ENCODE measurements around the gene BSG.
A peak's percentile ranks its signal among the peaks of the same experiment; 100 is the strongest.
"Not testable (repeated sequence)": the region's sequence is repeated elsewhere in the genome, so short reads cannot be mapped to it uniquely, and the experiment has no call there.

The BSG gene

DNA sequence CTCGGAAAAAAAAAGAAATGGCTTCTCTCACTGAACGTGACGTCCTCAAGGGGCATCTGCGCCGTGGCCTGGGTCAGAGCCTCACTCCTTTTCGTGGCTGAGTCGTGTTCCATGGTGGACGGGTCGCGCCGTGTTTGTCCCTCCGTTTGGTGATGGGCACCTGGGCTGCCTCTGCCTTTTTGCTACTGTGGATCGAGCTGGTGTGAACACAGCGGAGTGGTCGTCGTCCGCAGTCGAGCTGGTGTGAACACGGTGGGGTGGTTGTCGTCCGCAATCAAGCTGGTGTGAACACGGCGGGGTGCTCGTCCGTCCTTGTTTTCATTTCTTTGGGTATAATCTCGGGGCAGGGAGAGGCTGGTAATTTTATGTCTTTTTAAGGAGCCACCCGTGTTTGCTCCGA, 28.9 kb downstream of the BSG start:
- intact Hi-C loops (cut with DNase I), result no loop called here
- DNase-seq, result no peak

DNA sequence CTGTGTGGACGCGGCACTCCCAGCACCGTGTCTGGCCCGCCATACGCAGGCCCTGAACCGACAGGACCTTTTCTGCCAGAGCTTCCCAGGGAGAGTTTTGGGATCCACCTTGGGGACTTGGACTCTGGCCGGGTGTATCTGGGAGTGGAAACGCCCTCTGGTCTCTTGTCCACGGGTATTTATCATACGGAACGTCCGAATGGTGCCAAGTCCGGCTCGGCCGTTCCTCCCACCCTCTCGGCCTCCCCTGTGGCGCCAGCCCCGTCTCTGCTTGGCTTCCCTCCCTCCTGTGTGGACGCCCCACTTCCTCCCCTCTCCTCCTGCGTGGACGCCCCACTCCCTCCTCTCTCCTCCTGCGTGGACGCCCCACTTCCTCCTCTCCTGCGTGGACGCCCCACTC, 29.4 kb downstream of the BSG start:
- DNase-seq, result no peak
- intact Hi-C loops (cut with DNase I), result no loop called here

DNA sequence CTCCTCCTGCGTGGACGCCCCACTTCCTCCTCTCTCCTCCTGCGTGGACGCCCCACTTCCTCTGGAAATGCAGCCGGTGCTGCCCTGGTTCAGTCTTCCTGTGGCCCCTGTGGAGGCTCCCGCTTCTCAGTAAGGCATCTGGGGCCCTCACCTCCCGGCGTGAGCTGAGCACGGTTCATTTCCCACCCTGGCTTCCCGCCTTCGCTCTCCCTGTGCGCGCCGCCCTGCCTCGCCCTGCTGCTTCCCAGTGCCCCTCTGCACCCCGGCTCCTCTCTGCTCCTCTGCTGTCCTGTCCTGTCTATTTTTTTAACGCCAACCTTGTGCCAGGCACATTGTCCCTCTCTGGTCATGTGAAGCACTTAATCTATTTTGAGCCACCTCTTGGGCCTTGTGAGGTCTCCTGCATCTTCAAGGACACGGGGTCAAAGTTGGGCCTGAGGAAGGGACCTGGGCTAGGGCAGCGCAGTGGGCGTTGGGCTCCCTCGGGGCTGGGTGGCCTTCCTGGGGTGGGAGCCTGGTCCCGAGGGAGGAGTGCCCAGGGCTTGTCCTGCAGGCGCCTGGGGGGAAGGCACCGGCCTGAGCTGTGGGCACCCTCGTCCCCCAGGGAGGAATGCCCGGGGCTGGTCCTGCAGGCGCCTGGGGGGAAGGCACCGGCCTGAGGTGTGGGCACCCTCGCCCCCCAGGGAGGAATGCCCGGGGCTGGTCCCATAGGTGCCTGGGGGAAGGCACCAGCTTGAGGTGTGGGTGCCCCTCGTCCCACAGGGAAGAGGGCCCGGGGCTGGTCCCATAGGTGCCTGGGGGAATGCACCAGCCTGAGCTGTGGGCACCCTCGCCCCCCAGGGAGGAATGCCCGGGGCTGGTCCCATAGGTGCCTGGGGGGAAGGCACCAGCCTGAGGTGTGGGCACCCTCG, 30.2 kb downstream of the BSG start:
- no peak for DNase-seq
- intact Hi-C loops (cut with DNase I), result no loop called here

DNA sequence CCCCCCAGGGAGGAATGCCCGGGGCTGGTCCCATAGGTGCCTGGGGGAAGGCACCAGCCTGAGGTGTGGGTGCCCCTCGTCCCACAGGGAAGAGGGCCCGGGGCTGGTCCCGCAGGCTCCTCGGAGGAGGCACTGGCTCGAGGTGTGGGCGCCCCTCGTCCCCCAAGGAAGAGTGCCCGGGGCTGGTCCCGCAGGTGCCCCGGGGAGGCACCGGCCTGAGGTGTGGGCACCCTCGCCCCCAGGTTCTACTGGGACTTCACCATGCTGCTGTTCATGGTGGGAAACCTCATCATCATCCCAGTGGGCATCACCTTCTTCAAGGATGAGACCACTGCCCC, 30.9 kb downstream of the BSG start:
- intact Hi-C loops (cut with DNase I); DNase-seq: not testable (repeated sequence)

DNA sequence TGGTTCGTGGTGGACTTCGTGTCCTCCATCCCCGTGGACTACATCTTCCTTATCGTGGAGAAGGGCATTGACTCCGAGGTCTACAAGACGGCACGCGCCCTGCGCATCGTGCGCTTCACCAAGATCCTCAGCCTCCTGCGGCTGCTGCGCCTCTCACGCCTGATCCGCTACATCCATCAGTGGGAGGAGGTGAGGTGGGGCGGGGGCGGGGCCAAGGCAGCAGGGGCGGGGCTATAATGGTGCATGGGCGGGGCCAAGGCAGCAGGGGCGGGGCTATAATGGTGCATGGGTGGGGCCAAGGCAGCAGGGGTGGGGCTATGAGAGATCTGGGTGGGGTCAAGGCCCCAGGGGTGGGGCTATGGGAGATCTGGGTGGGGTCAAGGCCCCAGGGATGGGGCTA, 31.4 kb downstream of the BSG start:
- intact Hi-C loops (cut with DNase I); DNase-seq: not testable (repeated sequence)

DNA sequence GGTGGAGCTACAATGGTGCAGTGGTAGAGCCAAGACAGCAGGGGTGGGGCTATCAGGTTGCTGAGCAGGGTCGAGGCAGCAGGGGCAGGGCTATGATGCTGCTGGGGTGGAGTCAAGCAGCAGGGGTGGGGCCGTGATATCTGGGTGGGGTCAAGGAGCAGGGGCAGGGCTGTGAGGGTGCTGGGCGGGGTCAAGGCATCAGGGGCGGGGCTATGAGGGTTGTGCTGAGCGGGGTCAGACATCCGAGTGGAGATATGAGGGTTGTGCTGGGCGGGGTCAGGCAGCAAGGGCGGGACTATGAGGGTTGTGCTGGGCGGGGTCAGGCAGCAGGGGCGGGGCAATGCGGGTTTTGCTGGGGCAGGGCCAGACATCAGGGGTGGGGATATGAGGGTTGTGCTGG, 32.0 kb downstream of the BSG start:
- intact Hi-C loops (cut with DNase I), result no loop called here
- DNase-seq, result no peak

DNA sequence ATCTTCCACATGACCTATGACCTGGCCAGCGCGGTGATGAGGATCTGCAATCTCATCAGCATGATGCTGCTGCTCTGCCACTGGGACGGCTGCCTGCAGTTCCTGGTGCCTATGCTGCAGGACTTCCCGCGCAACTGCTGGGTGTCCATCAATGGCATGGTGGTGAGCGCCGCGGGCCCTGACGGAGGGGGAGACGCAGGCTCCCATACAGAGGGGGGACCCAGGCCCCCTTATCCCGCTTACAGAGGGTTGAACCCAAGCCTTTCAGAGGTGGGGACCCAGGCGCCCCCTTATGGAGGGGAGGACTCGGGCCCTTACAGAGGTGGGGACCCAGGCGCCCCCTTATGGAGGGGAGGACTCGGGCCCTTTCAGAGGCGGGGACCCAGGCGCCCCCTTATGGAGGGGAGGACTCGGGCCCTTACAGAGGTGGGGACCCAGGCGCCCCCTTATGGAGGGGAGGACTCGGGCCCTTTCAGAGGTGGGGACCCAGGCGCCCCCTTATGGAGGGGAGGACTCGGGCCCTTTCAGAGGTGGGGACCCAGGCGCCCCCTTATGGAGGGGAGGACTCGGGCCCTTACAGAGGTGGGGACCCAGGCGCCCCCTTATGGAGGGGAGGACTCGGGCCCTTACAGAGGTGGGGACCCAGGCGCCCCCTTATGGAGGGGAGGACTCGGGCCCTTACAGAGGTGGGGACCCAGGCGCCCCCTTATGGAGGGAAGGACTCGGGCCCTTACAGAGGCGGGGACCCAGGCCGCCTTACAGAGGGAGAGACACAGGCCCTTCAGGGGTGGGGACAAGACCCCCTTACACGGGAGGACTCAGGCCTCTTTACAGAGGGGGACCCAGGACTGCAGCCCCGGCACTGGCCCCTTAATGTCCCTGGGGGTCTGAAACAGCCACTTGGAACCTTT, 32.9 kb downstream of the BSG start:
- intact Hi-C loops (cut with DNase I); DNase-seq: not testable (repeated sequence)

DNA sequence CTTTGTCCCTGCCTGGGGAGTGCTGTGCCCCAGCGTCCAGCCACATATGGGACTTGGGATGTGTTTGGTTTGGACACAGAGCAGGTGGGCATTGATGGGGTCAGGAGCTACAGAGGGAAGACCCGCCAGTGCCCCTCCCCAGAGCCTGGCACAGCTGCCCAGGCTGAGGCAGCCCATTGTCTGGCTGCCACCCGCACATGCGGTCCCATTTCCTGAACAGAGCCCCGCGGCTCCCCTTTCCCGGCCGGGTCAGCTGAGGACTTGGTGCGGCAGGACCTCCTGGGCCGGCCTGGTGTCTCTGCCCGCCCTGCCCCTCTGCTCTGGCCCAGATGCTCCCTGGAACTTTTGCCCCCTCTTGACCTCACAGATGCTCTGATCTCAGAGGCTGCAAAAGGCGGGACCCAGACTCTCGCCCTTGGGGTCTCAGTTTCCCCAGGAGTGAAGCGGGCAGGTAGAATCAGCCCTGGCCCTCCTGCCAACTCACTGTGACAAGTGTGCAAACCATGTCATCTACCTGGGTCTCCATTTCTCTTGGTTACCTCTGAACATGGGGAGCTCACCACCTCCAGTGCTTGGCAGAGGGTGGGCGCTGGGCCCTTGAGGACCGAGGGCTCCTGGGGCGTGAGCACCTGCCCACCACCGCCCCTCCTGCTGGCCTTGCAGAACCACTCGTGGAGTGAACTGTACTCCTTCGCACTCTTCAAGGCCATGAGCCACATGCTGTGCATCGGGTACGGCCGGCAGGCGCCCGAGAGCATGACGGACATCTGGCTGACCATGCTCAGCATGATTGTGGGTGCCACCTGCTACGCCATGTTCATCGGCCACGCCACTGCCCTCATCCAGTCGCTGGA, 35.1 kb downstream of the BSG start:
- peak in 3 of 10 donors; percentile 43 to 93 (median 48) for DNase-seq
- intact Hi-C loops (cut with DNase I), result no loop called here

DNA sequence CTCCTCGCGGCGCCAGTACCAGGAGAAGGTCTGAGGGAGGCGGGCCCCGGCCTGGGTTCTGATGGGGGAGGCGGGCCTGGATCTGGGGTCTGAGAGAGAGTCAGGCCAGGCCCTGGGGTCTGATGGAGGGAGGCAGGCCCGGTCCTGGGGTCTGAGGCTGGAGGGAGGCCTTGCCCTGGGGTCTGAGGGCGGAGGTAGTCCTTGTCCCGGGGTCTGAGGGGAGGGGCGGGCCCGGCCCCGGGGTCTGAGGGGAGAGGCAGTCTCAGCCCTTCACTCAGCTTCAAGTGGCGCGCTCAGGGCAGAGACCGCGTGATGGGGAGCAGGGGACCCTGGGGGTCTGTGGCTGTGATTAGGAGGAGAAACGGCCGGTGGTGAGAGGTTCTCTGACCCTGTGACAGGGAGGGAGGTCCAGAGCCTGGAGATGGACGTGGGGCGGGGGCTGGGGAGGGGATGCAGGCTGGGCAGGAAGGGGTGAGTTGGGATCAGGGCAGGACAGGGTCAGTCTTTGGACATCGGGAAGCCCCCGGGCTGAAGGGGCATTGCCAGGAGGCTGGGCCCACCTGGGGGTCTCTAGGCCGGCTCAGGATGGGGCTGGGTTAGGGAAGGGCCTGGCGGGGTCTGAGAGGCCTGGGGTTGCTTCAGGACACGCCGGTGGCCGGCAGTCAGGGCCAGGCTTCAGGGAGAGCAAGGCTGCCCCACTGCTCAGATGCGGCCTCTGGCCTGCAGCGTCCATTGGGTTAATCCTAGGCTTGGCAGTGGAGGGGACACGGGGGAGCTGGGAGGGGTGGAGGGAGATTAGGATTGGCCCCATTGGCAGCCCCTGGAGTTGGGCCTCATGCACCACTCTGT, 36.0 kb downstream of the BSG start:
- no peak for DNase-seq
- intact Hi-C loops (cut with DNase I), result no loop called here

DNA sequence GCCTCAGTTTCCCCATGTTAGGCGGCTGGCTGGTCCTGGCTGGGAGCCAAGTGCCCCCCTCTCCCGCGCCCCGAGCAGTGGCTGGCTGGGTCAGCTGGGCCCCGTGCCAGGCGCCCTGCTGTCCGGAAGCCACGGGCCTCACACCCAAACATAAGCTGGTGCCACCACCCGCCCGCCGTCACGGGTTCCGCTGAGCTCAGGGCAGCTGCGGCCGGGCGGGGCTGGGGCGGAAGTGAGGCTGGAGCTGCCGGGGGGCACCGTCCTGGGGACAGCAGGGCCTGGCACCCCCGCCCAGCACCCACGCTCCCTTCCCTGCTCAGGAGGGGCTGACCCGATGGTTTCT, 36.6 kb downstream of the BSG start:
- DNase-seq, result peak; percentile 72 to 98 (median 82)
- intact Hi-C loops (cut with DNase I), result no loop called here

DNA sequence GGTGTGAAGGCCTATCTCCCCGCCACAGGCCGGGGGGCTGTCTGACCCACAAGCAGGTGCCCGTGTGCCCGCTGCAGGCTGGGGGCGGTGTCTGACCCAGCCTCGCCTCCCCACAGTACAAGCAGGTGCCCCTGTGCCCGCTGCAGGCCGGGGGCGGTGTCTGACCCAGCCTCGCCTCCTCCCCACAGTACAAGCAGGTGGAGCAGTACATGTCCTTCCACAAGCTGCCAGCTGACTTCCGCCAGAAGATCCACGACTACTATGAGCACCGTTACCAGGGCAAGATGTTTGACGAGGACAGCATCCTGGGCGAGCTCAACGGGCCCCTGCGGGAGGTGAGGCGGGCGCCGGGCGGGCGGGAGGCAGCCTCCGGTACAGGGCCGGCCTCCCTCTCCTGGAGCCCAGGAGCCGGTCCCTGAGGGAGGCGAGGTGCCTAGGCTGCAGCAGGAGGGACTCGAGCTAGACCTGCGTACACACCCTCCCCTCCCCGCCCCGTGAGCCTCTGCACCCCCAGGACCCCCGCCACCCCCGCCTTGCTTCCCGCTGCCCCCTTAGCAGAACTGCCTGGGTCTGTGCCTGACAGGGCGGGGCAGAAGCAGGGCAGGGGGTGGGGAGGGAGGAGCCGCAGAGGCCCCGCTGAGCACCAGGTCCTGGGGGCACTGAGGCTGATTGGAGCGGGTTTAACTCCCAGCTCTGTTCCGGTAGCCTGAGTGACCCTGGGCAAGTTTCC, 37.8 kb downstream of the BSG start:
- no peak for DNase-seq
- intact Hi-C loops (cut with DNase I), result no loop called here

DNA sequence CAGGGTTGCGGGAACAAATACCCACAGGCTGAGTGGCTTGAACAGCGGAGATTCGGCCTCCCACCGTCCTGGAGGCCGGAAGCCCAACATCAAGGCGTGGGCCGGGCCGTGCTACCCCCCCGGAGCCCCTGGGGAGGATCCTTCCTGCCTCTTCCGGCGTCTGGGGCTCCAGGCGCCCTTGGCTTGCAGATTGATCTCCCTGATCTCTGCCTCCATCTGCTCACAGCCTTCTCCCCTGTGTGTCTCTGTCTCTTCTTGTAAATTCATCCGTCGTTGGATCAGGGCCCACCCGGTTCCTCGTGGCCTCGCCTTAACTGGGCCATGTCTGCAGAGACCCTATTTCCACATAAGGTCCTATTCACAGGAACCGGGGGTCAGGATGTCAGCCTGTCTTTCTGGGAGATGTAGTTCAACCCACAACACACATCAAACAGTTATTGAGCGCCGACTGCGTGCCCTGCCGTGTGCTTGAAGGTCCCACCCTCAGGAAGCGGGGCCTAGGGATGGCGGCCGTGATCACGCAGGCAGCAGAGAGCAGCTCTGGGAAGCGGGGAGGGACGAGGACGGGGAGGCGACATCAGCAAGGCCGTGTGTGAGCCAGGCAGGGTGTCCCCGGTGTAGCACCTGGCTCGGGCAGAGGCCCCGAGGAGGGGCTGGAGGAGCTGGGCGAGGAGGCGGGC, 38.5 kb downstream of the BSG start:
- no peak for DNase-seq
- intact Hi-C loops (cut with DNase I), result no loop called here

DNA sequence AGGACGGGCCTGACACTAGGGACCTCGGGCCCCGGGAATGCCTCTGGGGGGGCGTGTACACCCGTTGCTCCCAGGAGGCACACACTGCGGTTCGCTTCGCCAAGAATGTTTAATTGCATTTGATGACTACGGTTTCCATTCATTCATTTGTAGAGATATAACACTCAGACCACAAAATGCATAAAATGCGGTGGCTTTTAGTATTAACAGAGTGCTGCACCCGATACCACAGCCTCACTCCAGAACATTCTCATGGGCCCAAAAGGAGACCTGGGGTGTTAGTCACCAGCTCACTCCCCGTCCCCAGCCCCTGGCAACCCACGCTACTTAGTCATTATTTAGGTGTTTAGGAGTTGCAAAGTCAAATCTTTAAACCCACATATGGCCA, 39.1 kb downstream of the BSG start:
- DNase-seq, result no peak
- intact Hi-C loops (cut with DNase I), result no loop called here

DNA sequence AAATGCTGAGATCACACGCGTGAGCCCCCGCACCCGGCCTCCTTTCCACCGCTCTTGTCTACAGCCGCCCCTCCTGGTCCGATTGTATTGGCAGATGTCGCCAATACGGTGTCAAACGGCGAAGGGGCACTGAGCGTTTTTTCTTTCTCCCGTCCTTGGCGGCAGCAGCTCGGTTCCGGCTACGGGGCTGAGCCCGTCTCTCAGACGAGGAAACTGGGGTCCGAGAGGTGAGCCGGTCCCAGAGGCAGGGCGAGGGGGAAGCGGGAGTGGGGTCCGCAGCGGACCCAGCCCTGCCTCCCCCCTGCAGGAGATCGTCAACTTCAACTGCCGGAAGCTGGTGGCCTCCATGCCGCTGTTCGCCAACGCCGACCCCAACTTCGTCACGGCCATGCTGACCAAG, 40.5 kb downstream of the BSG start:
- DNase-seq, result no peak
- intact Hi-C loops (cut with DNase I), result no loop called here

DNA sequence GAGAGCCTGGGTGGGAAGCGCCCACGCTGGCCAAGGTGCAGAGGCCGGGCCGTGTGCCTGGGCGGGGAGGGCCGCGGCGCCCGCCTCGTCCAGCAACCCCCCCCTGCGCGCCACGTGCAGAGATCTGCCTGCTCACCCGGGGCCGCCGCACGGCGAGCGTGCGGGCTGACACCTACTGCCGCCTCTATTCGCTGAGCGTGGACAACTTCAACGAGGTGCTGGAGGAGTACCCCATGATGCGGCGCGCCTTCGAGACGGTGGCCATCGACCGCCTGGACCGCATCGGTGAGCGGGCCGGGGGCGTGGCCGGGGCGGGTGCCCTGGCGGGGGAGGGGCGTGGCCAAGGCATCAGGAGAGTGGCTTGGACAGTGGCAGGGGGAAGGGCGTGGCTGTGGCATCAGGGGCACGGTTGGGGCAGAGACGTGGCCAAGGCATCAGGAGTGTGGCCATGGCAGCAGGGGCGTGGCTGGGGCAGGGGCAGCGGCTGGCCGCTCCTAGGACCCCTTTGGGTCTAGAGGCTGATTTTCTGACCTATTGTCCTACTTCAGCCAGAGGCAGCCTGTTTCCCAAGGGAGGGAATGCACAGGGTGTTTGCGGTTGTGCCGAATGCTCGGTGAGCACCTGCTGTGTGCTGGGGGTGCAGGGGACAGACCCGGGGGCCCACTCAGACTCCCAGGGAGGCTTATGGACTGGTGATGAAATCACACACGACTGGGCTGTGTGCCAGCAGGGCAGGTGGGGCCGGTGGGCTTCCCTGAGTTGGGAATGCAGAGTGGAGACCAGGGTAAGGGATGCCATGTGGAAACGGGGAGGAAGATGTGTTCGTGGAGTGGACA, 41.6 kb downstream of the BSG start:
- DNase-seq, result no peak
- intact Hi-C loops (cut with DNase I), result no loop called here

DNA sequence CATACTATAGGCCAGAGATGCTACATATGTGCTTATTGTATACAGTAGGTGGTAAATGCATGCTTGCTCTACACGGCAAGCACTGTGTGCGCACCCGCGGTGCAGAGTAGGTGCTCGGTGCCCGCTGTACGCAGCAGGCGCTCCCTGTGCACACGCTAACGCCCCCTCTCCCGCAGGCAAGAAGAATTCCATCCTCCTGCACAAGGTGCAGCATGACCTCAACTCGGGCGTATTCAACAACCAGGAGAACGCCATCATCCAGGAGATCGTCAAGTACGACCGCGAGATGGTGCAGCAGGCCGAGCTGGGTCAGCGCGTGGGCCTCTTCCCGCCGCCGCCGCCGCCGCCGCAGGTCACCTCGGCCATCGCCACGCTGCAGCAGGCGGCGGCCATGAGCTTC, 43.2 kb downstream of the BSG start:
- intact Hi-C loops (cut with DNase I), result no loop called here
- DNase-seq, result no peak

DNA sequence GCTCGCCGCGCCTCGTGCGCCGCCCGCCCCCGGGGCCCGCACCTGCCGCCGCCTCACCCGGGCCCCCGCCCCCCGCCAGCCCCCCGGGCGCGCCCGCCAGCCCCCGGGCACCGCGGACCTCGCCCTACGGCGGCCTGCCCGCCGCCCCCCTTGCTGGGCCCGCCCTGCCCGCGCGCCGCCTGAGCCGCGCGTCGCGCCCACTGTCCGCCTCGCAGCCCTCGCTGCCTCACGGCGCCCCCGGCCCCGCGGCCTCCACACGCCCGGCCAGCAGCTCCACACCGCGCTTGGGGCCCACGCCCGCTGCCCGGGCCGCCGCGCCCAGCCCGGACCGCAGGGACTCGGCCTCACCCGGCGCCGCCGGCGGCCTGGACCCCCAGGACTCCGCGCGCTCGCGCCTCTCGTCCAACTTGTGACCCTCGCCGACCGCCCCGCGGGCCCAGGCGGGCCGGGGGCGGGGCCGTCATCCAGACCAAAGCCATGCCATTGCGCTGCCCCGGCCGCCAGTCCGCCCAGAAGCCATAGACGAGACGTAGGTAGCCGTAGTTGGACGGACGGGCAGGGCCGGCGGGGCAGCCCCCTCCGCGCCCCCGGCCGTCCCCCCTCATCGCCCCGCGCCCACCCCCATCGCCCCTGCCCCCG, 43.8 kb downstream of the BSG start:
- intact Hi-C loops (cut with DNase I), result no loop called here
- no peak for DNase-seq
